Psoas muscle (tissue), 8 donors: ENCODE data around the gene RAPGEF5. TPM values are rescaled to one million over a fixed set of nuclear protein-coding genes. Genes with fewer than 3 reads are reported as not detected.
A peak's percentile ranks its signal among the peaks of the same experiment; 100 is the strongest.

Experiments used
- ATAC-seq, 4 donors: fragments of 200-7000 bp; cut with Tn5 transposase; one replicate each; pipeline ENCODE4 v1.9.1; 2020; ENCODE audit warnings: moderate library complexity in 3 of 4, mild to moderate bottlenecking in 2 of 4
- DNase-seq, 2 donors: peaks; one replicate each; pipeline ENCODE4 v3.0.0-alpha.2; 2020
- H3K27ac ChIP-seq: fragments of 200-600 bp; one replicate; pipeline ENCODE4 v1.8.0; 2022
- H3K27me3 ChIP-seq, 3 donors: fragments of 200-600 bp in 1 of 3; one replicate each; pipeline versions ENCODE4 v1.6.1 to v1.8.0; 2013 to 2022; ENCODE audit warnings: low read length in 2 of 3, mild to moderate bottlenecking in 2 of 3, moderate library complexity in 1 of 3; ENCODE audit not compliant: insufficient read depth in 3 of 3
- H3K36me3 ChIP-seq, 2 donors: fragments of 200-600 bp in 1 of 2; one replicate each; pipeline versions ENCODE4 v1.6.1 to v1.8.0; 2013 to 2022; ENCODE audit warnings: low read depth in 1 of 2, mild to moderate bottlenecking in 1 of 2, moderate library complexity in 1 of 2; ENCODE audit not compliant: insufficient read depth in 1 of 2
- H3K4me1 ChIP-seq: fragments of 200-600 bp; one replicate; pipeline ENCODE4 v1.8.0; 2022
- H3K4me3 ChIP-seq: fragments of 200-600 bp; one replicate; pipeline ENCODE4 v1.8.0; 2022; ENCODE audit warnings: mild to moderate bottlenecking
- H3K9me3 ChIP-seq: fragments of 200-600 bp; one replicate; pipeline ENCODE4 v1.8.0; 2022
- WGBS, 3 donors: extraction: QIAGEN DNeasy Blood & Tissue Kit; methylation state at CpG; one replicate each; pipeline versions ENCODE4 v1.1.6 to v1.1.7; 2013; 5-methylcytosine and 5-hydroxymethylcytosine counted together
- intact Hi-C, 2 donors: fragments of 100-400 bp; cut with DNase I; formaldehyde crosslinking; loops; one replicate each; pipeline versions ENCODE4 v1.11.0 to v1.14.2; 2022
- polyA plus RNA-seq, 3 donors: library from polyadenylated mRNA; stranded (reverse); fragments of 200-250 nt; gene quantifications; one replicate each; pipeline ENCODE4 v1.2.3, GENCODE V29; 2013
- total RNA-seq, 4 donors: library from RNA; stranded (reverse); fragmentation: NEBNext Ultra II Directional in 2 of 4; extraction: Animal tissue kit (Norgen Biotek cat#: 25700) in 2 of 4; gene quantifications; one replicate each; pipeline versions ENCODE4 v1.2.1 to v1.2.4, GENCODE V29; 2021 to 2023
- TF ChIP-seq, protein P1 (sequence below): fragments of 200-600 bp; IDR thresholded peaks from one replicate; pipeline ENCODE4 v1.8.0; 2022; ENCODE audit warnings: antibody characterized with exemption
- donor health status: healthy with polysubstance abuse.
- donor health status: DM: no; HTN: no; CAD: no; lungs with moderate emphysema.
- donor health status: Bipolar disorder and iron deficiency.
- donor health status: healthy.
- donor health status: DM: yes; HTN: yes; CAD: no.
- donor health status: DM: no; HTN: no; CAD: no.
- donor health status: DM: no; HTN: no; CAD: no.
- donor health status: DM: yes; HTN: yes; CAD: no.

RAPGEF5 gene
- total and polyA plus RNA-seq, 7 donors = 2.6 to 10.8 (median 5.5) TPM

- Histone ChIP-seq H3K9me3 (peaks cover 12% of the 10 kb centered on the region), H3K27ac (no peak overlapping the region), H3K4me3 (no peak overlapping the region), H3K36me3 (no peaks in the 10 kb centered on the region), H3K4me1 (no peaks in the 10 kb centered on the region), H3K27me3 (no peaks in the 10 kb centered on the region)
- DNase-seq = no peak
- WGBS, 3 donors = 88 to 93% (median 89%) methylated on average over 2 of the region's 2 CpGs
- TF ChIP-seq, protein P1, sequence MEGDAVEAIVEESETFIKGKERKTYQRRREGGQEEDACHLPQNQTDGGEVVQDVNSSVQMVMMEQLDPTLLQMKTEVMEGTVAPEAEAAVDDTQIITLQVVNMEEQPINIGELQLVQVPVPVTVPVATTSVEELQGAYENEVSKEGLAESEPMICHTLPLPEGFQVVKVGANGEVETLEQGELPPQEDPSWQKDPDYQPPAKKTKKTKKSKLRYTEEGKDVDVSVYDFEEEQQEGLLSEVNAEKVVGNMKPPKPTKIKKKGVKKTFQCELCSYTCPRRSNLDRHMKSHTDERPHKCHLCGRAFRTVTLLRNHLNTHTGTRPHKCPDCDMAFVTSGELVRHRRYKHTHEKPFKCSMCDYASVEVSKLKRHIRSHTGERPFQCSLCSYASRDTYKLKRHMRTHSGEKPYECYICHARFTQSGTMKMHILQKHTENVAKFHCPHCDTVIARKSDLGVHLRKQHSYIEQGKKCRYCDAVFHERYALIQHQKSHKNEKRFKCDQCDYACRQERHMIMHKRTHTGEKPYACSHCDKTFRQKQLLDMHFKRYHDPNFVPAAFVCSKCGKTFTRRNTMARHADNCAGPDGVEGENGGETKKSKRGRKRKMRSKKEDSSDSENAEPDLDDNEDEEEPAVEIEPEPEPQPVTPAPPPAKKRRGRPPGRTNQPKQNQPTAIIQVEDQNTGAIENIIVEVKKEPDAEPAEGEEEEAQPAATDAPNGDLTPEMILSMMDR = no peak
- ATAC-seq = no peak
- intact Hi-C loops = no loop called here
Measured at GRCh38 chr7:22241805-22242390, 115.1 kb downstream of the RAPGEF5 start.

- H3K4me1 ChIP-seq = no peaks in the 10 kb centered on the region
- H3K9me3 ChIP-seq = peaks cover 5% of the 10 kb centered on the region
- H3K27ac ChIP-seq = no peak overlapping the region
- no peaks in the 10 kb centered on the region for H3K27me3 ChIP-seq
- intact Hi-C loops = no loop called here
- DNase-seq (no peak), ATAC-seq (no peak)
- no peak overlapping the region for H3K4me3 ChIP-seq
- TF ChIP-seq, protein P1 = no peak
- H3K36me3 ChIP-seq = no peaks in the 10 kb centered on the region
Measured at GRCh38 chr7:22240904-22241571, 115.9 kb downstream of the RAPGEF5 start.

DNA sequence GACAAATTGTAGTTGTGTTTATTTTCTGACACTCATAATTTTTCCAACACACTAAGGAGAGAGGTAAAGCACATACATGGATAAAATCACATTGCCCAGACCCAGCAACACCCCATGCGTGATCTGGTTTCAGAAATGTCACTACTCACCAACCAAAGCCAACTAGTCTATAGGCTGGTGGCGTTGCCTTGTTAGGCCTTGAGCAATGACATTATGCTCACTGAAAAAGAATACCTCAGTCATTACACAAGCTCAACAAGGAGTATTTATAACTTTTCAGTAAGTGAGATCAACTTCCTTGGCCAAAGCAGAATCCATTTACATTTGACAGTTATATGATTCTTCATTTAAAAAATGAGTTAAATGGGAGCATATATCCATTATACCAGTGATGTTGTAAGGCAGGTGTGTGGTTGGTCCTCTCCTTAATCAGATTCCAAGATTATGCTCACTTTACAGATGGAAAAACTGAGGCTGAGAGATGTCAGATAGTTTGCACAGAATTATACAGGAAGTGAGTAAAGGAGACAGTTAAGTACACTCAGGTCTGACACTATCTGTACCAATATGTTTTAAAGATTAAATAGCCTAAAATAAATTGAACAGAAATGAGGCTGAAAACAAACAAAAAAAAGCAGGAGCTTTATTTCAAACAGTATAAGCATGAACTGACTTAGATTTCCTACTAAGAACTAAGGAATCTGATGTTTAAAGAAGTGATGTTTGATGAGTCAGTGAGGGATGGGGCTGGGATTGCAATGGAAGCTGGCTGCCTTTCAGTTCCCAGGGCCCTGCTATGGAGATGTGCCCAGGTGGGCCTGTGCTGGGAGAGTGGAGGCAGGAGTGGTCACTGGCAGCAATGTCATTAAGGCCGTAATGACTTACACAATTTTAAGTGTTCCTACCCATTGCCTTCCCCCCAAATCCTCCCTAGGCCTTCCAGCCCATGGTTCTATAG lies 118.3 kb downstream of the RAPGEF5 start:
- H3K27me3 ChIP-seq = no peaks in the 10 kb centered on the region
- WGBS, 3 donors = 65 to 90% (median 73%) methylated on average over 3 of the region's 3 CpGs
- no peak for DNase-seq
- TF ChIP-seq, protein P1 = no peak
- H3K27ac ChIP-seq = no peak overlapping the region
- H3K4me1 ChIP-seq = no peaks in the 10 kb centered on the region
- intact Hi-C loops = no loop called here
- ATAC-seq = peak in 3 of 4 donors; percentile 63 to 80 (median 65)
- no peaks in the 10 kb centered on the region for H3K36me3 ChIP-seq
- no peak overlapping the region for H3K4me3 ChIP-seq
- no peaks in the 10 kb centered on the region for H3K9me3 ChIP-seq

- Histone ChIP-seq H3K4me3 (no peak overlapping the region), H3K4me1 (no peaks in the 10 kb centered on the region), H3K27ac (no peak overlapping the region), H3K36me3 (no peaks in the 10 kb centered on the region), H3K27me3 (no peaks in the 10 kb centered on the region), H3K9me3 (no peaks in the 10 kb centered on the region)
- TF ChIP-seq, protein P1 = no peak
- DNase-seq (no peak), ATAC-seq (no peak)
- 92 to 97% (median 96%) methylated on average over 2 of the region's 2 CpGs for WGBS, 3 donors
- intact Hi-C loops = no loop called here
Measured at GRCh38 chr7:22235134-22235533, 121.8 kb downstream of the RAPGEF5 start.
